Neural crest cell (in vitro differentiated cells): ENCODE measurements around the gene THTPA. TPM values are rescaled to one million over a fixed set of nuclear protein-coding genes. Genes with fewer than 3 reads are reported as not detected.

Experiments
- DNase-seq: peaks from one replicate; pipeline ENCODE4 v3.0.0; 2021; ENCODE audit warnings: low read depth, mixed read lengths, low spot score
- H3K27ac Mint-ChIP-seq: one replicate; pipeline ENCODE4 v1.8.0; 2021; ENCODE audit warnings: mild to moderate bottlenecking, mixed read lengths; ENCODE audit not compliant: unreplicated experiment
- H3K27me3 Mint-ChIP-seq: 2 replicates; pipeline ENCODE4 v1.8.0; 2021; ENCODE audit warnings: low read depth, mild to moderate bottlenecking, mixed read lengths
- H3K36me3 Mint-ChIP-seq: 2 replicates; pipeline ENCODE4 v1.8.0; 2021; ENCODE audit warnings: low read depth, mild to moderate bottlenecking, mixed read lengths
- H3K4me1 Mint-ChIP-seq: 2 replicates; pipeline ENCODE4 v1.8.0; 2021; ENCODE audit warnings: mixed read lengths
- H3K4me3 Mint-ChIP-seq: one replicate; pipeline ENCODE4 v1.8.0; 2021; ENCODE audit warnings: mild to moderate bottlenecking, mixed read lengths
- H3K9me3 Mint-ChIP-seq: 2 replicates; pipeline ENCODE4 v1.8.0; 2021; ENCODE audit warnings: mixed read lengths
- CTCF ChIP-seq: fragments of 200-600 bp; sonication (generic); conservative IDR thresholded peaks from 2 replicates; pipeline ENCODE4 v1.5.0; 2021; ENCODE audit warnings: antibody characterized with exemption, mild to moderate bottlenecking
- total RNA-seq: library from RNA; stranded (reverse); gene quantifications from 2 replicates; pipeline ENCODE4 v1.2.1, GENCODE V29; 2021

The THTPA gene
- total RNA-seq, 1 donor from 2014 or later: 19.4 TPM

DNA sequence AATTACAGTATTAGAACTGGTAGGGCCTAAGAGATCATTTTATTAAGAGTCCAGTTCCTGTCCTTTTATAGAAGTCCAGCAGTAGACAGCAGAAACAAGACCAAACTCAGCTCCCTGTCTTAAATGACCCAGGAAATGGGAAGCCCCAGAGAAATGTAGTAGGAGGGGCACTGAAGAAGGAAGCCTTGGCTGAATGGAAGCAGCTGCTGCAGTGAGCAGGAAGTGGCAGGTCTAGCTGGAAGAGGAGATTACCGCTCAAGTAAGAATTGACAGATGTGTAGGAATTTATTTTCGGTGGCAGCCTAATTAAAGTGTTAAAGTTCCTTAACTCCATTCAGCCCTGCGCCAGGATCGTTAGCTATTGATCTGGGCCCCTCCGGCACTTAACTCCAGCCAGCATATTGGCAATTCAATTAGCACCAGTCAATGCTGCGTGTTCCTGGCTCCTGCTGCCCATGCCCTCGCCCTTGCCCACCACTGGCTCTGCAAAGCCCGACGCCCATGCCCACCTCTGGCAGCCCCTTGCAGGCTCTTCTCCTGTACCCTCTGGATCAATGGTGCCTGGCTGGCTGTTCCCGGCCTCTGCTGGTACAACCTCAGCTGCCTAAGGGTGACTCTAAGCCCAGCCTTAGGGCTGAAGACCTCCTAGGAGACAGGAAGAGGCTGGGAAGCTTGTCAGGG is 25.6 kb upstream of the THTPA start:
- peak overlapping the region; percentile 69 for H3K27ac Mint-ChIP-seq
- no peak for DNase-seq
- no peak for TF ChIP-seq CTCF
- H3K4me3 Mint-ChIP-seq: no peak overlapping the region
- no peaks in the 10 kb centered on the region for H3K9me3 Mint-ChIP-seq
- H3K27me3 Mint-ChIP-seq: no peaks in the 10 kb centered on the region
- peaks cover 29% of the 10 kb centered on the region for H3K4me1 Mint-ChIP-seq
- no peaks in the 10 kb centered on the region for H3K36me3 Mint-ChIP-seq

- H3K27ac Mint-ChIP-seq: no peak overlapping the region
- no peaks in the 10 kb centered on the region for H3K27me3 Mint-ChIP-seq
- no peak overlapping the region for H3K4me3 Mint-ChIP-seq
Measured at GRCh38 chr14:23531391-23531790, 24.7 kb upstream of the THTPA start.

DNA sequence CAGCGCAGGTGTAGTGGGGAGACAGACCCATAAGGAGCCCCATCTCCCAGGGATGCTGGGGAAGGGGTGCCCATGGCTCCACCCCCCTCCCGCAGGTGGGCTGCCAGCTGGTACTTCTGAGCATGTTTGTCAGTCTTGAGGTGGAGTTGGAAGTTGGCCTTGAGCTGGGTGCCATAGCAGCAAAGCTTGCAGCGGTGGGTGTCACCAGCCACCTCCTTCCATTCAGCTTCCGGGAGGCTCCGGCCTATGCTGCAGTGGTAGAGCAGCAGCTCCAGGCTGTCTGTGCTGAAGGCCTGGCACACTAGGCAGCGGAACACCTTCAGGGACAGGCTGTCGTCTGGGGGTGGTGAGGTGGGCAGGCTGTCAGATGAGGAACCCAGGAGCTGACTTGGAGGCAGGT is 23.4 kb upstream of the THTPA start:
- Mint-ChIP-seq H3K4me3 (no peak overlapping the region), H3K27me3 (no peaks in the 10 kb centered on the region), H3K36me3 (no peaks in the 10 kb centered on the region), H3K9me3 (no peaks in the 10 kb centered on the region), H3K27ac (no peak overlapping the region), H3K4me1 (peaks cover 29% of the 10 kb centered on the region)
- DNase-seq: no peak
- no peak for TF ChIP-seq CTCF

More at GRCh38 chr14:23531391-23531790, 24.7 kb upstream of the THTPA start:
- Mint-ChIP-seq H3K9me3 (no peaks in the 10 kb centered on the region), H3K4me1 (peaks cover 29% of the 10 kb centered on the region), H3K36me3 (no peaks in the 10 kb centered on the region)
- no peak for TF ChIP-seq CTCF
- DNase-seq: no peak

DNA sequence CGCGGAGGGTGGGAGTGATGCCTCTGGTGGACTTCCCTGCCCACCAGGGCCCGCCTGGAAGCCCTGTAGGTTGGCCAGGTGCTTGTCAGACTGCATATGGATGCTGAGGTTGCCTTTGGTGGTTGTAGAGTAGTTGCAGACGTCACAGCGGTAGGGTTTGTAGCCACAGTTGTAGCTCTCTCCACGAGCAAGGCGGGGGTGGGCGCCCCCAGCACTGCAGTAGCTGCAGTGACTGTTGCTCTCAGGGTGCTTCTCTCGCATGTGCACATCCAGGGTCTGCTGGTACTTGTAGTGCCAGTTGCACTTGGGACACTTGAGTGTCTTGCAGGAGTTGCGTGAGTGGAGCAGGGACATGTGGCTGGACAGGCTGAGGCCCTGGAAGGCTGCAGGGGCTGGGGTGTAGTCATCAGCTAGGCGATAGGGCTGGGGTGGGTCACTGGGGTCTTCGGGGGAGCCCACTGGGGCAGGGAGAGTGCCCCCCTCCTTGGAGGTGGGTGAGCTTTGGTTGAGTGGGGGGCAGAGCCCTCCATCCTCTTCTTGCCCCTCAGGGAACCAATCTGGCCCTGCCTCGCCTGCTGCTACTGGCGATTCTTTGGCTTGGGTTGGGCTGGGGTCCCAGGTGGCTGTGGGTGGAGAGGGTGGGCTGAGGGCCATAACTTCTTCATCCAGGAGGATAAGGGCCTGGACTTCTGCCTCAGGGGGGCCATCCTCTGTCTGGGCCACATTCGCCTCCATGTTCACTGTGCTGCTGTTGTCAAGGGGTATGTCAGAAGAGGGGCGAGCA is 22.2 kb upstream of the THTPA start:
- no peaks in the 10 kb centered on the region for H3K27me3 Mint-ChIP-seq
- H3K4me1 Mint-ChIP-seq: peaks cover 32% of the 10 kb centered on the region
- no peak for TF ChIP-seq CTCF
- no peaks in the 10 kb centered on the region for H3K36me3 Mint-ChIP-seq
- no peak overlapping the region for H3K27ac Mint-ChIP-seq
- H3K9me3 Mint-ChIP-seq: no peaks in the 10 kb centered on the region
- DNase-seq: no peak
- H3K4me3 Mint-ChIP-seq: no peak overlapping the region

- TF ChIP-seq CTCF: no peak
- Mint-ChIP-seq H3K36me3 (no peaks in the 10 kb centered on the region), H3K4me3 (no peak overlapping the region), H3K9me3 (no peaks in the 10 kb centered on the region), H3K27me3 (no peaks in the 10 kb centered on the region), H3K4me1 (peaks cover 29% of the 10 kb centered on the region), H3K27ac (no peak overlapping the region)
- DNase-seq: no peak
Measured at GRCh38 chr14:23535943-23536342, 20.1 kb upstream of the THTPA start.
